ENCODE data around the gene URI1. TPM values are rescaled to one million over a fixed set of nuclear protein-coding genes. Genes with fewer than 3 reads are reported as not detected.

The URI1 gene
- total RNA-seq, 8 experiments from 2014 or later = 45.2 to 72.5 (median 55.5) TPM

DNA sequence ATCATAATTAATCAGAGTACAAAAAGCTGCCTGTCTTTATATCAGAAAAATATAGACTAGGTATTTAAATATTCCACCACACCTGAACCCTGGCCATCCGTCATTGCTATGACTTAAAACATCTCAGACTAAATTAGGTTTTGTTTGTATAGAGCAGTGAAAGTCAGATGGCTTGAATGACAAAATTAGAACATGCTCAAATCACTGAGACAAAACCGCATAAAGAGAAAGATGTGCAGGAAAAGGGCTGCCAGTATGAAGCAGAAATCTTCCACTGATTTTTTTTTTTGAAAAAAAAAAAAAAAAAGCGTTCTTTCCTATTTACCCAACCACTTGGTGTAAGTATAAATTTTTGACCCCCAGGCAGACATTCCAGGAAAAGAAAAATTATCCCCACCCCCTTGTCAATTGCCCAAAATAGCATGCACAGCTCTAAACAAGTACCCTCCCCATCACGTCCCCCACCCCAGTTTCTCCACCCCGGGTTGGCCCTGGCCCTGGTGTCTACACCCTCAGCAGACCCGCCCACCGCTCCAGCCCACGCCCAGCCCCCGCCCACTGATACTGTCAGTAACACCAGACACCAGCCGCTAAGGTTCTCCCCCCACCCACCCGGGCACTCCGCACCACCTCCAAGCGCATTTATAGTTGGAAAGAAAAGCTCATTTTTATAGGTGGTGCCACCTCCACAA lies 118.6 kb downstream of the URI1 start:
- in situ Hi-C loops (cut with MboI; ENCODE audit: low pct_unique_long_range_greater_than_20kb in 2 of 9, low sequenced_read_pairs in 9 of 9, unreplicated experiment in 9 of 9) = loop anchor here in 1 of 9 experiments (25.0 kb wide), 1 partner anchor 352 kb away; no protein-coding TSS in a partner anchor
- Histone ChIP-seq H3K4me1 (replicated peaks in 1 of 2) (peaks cover 30 to 37% of the 10 kb centered on the region in 2 donors), H3K27ac (no peak overlapping the region), H3K4me3 (no peak overlapping the region)
- peak in 6 of 8 experiments; percentile 21 to 74 (median 48) for ATAC-seq (replicated peaks in 6 of 8)
- 31 to 100% (median 72%) methylated on average over 1 to 3 of the region's 13 CpGs; no CpG with 5 or more reads in 2 of the 10 experiments for whole genome bisulfite sequencing, 10 experiments

GRCh38 chr19:30061223-30062064 lies 119.4 kb downstream of the URI1 start:
- WGBS, 10 experiments = 63 to 100% (median 77%) methylated on average over 6 to 21 of the region's 26 CpGs; no CpG with 5 or more reads in 2 of the 10 experiments
- peak overlapping the region in 1 of 2 donors; percentile 47 for H3K27ac ChIP-seq
- in situ Hi-C loops (cut with MboI; ENCODE audit: low pct_unique_long_range_greater_than_20kb in 2 of 9, low sequenced_read_pairs in 9 of 9, unreplicated experiment in 9 of 9) = loop anchor here in 1 of 9 experiments (25.0 kb wide), 1 partner anchor 351 kb away; no protein-coding TSS in a partner anchor
- peaks cover 30 to 37% of the 10 kb centered on the region in 2 donors for H3K4me1 ChIP-seq (replicated peaks in 1 of 2)
- peak in 1 of 8 experiments; percentile 45 for ATAC-seq (replicated peaks in 6 of 8)
- H3K4me3 ChIP-seq = no peak overlapping the region

GRCh38 chr19:30062065-30062906 lies 120.2 kb downstream of the URI1 start:
- Histone ChIP-seq H3K4me1 (replicated peaks in 1 of 2) (peaks cover 30 to 37% of the 10 kb centered on the region in 2 donors), H3K4me3 (no peak overlapping the region), H3K27ac (peak overlapping the region; percentile 16 to 47)
- in situ Hi-C loops (cut with MboI; ENCODE audit: low pct_unique_long_range_greater_than_20kb in 2 of 9, low sequenced_read_pairs in 9 of 9, unreplicated experiment in 9 of 9) = loop anchor here in 1 of 9 experiments (25.0 kb wide), 1 partner anchor 350 kb away; no protein-coding TSS in a partner anchor
- no peak for ATAC-seq (replicated peaks in 6 of 8)
- 0 to 100% (median 92%) methylated on average over 1 to 6 of the region's 16 CpGs; no CpG with 5 or more reads in 5 of the 10 experiments for WGBS, 10 experiments

DNA sequence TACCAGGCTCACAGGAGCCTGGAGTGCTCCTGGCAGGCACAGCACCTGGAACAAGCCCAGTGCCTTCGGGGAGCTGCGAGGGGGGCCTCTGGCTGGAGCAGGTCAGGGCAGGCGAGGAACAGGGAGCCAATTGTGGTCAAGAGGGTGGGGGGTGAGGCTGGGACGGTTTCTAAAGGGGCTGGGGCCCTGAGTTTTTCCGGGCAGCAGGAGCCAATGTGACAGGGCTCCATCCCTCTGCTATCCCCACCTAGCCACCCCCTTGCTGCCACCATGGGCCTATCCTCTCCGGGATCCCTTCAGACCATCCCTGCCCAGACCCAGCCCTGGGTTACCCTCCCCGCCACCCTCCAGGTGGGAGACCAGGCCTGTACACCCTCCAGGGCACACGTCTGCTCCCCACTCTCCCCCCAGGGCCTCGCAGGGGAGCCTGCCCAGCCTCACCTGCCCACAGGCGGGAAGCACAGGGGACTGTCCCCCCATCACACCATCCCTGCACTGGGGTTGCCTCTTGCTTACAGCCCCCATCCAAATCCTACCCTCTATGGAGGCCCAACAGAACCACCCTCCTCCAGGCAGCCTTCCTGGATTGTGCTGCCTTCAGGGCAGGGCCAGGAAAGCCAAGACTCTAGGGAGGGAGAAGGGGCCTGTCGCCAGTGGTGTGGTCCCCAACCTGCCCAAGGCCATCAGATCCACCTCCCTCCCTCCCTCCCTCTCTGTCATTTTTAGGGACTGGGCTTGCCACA lies 121.0 kb downstream of the URI1 start:
- Histone ChIP-seq H3K4me1 (replicated peaks in 1 of 2) (peaks cover 30 to 37% of the 10 kb centered on the region in 2 donors), H3K4me3 (no peak overlapping the region), H3K27ac (no peak overlapping the region)
- no CpG with 5 or more reads among the region's 11 CpGs for WGBS, 10 experiments
- no peak for ATAC-seq (replicated peaks in 6 of 8)
- in situ Hi-C loops (cut with MboI; ENCODE audit: low pct_unique_long_range_greater_than_20kb in 2 of 9, low sequenced_read_pairs in 9 of 9, unreplicated experiment in 9 of 9) = loop anchor here in 1 of 9 experiments (25.0 kb wide), 1 partner anchor 349 kb away; no protein-coding TSS in a partner anchor

GRCh38 chr19:30063650-30064347 lies 121.8 kb downstream of the URI1 start:
- Histone ChIP-seq H3K27ac (no peak overlapping the region), H3K4me1 (replicated peaks in 1 of 2) (peaks cover 24 to 31% of the 10 kb centered on the region in 2 donors), H3K4me3 (no peak overlapping the region)
- no peak for ATAC-seq (replicated peaks in 6 of 8)
- WGBS, 10 experiments = 72 to 100% (median 100%) methylated on average over 1 to 5 of the region's 13 CpGs; no CpG with 5 or more reads in 7 of the 10 experiments
- in situ Hi-C loops (cut with MboI; ENCODE audit: low pct_unique_long_range_greater_than_20kb in 2 of 9, low sequenced_read_pairs in 9 of 9, unreplicated experiment in 9 of 9) = loop anchor here in 1 of 9 experiments (25.0 kb wide), 1 partner anchor 349 kb away; no protein-coding TSS in a partner anchor

- no peak for ATAC-seq (replicated peaks in 6 of 8)
- WGBS, 10 experiments = 32 to 73% (median 60%) methylated on average over 1 to 5 of the region's 19 CpGs; no CpG with 5 or more reads in 4 of the 10 experiments
- in situ Hi-C loops (cut with MboI; ENCODE audit: low pct_unique_long_range_greater_than_20kb in 2 of 9, low sequenced_read_pairs in 9 of 9, unreplicated experiment in 9 of 9) = loop anchor here in 1 of 9 experiments (25.0 kb wide), 1 partner anchor 348 kb away; no protein-coding TSS in a partner anchor
- no peak overlapping the region for H3K4me3 ChIP-seq
- peaks cover 19 to 25% of the 10 kb centered on the region in 2 donors for H3K4me1 ChIP-seq (replicated peaks in 1 of 2)
- H3K27ac ChIP-seq = no peak overlapping the region
Measured at GRCh38 chr19:30064348-30064699, 122.3 kb downstream of the URI1 start.

DNA sequence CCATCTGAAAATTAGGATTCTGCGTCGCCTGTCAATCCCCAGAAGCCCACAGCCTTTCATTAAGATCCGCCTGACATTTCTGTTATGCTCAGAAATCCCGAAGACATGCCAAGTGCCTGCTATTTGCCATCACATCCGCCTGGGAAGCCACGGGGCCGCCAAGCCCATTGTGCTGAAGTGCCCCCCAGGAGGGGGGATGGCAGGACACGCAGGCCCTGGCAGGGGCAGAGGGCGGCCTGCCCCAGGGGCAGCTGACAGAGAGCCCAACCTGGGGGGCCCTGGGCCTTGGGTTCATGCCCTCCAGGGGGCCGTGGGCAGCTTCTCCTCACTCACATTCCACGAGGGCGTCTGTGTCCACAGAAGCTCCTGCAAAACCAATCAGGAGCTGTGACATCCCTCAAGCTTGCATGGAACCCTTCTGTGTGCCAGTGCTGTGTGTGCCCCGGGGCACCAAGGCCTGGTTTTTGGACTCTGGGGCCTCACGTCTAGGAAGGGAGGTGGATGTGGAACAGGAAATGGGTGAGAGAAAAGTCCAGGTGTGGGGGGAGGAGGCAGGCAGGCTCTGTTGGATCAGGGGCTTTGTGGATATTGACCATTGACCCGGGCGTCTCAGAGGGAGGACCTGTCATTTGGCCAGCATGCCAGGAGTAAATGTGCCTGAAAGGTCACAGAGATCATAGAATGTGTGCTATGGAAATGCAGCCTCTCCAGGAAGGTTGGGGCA lies 122.9 kb downstream of the URI1 start:
- H3K4me1 ChIP-seq (replicated peaks in 1 of 2) = peaks cover 12 to 19% of the 10 kb centered on the region in 2 donors
- in situ Hi-C loops (cut with MboI; ENCODE audit: low pct_unique_long_range_greater_than_20kb in 2 of 9, low sequenced_read_pairs in 9 of 9, unreplicated experiment in 9 of 9) = loop anchor here in 1 of 9 experiments (25.0 kb wide), 1 partner anchor 347 kb away; no protein-coding TSS in a partner anchor
- H3K27ac ChIP-seq = no peak overlapping the region
- ATAC-seq (replicated peaks in 6 of 8) = no peak
- H3K4me3 ChIP-seq = no peak overlapping the region
- WGBS, 10 experiments = 63 to 100% methylated on average over 1 to 4 of the region's 16 CpGs; no CpG with 5 or more reads in 8 of the 10 experiments

DNA sequence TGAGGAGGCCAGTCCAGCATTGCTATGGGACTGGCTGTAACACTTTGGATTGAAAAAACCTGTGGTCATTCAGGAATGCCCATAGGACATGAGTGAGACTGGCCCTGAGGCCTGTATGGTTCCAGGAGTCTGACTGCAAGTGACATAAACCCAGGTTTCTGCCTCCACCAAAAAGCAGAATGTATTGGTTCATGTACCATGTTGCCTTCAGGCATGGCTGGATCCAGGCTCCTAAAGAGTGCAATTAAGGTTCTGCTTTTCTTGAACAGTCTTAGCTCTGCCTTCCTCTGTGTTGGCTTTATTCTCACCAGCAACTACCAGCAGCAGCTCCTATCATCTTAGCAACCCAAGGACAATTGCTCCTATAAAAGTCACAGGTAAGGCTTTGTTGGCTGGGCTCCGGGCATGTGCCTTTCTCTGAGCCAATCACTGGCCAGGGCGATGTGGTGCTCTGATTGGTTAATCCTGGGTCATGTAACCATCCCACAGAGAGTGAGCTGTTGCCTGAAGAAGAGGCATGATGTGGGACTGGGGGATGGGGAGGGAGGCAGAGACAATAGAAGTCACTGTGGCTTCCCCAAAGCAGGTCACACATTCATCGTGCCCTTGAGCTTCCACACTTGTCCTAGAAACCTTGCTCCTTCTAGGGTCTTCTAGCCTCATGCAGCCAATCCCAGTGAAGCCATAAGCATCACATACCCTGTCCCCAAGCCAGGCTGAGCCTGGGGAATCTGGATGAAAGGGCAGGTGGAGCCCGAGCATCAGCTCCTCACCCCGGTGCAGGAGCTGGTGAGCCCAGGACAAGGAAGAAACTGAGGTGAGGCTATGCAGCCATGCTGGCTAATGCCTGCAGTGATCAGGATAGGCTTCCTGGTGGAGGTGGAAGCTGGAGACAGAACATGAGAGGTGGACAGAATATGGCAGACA lies 123.9 kb downstream of the URI1 start:
- ATAC-seq (replicated peaks in 6 of 8) = no peak
- Histone ChIP-seq H3K4me1 (replicated peaks in 1 of 2) (peaks cover 10 to 12% of the 10 kb centered on the region in 2 donors), H3K27ac (no peak overlapping the region), H3K4me3 (no peak overlapping the region)
- in situ Hi-C loops (cut with MboI; ENCODE audit: low pct_unique_long_range_greater_than_20kb in 2 of 9, low sequenced_read_pairs in 9 of 9, unreplicated experiment in 9 of 9) = loop anchor here in 1 of 9 experiments (25.0 kb wide), 1 partner anchor 346 kb away; no protein-coding TSS in a partner anchor
- WGBS, 10 experiments = 55 to 90% (median 67%) methylated on average over 2 to 4 of the region's 5 CpGs; no CpG with 5 or more reads in 5 of the 10 experiments

Data from motor neuron (in vitro differentiated cells).